Neural progenitor cell (in vitro differentiated cells): ENCODE results near the gene ELFN1.

Source experiments
- CTCF ChIP-seq: fragments of 200-600 bp; sonication (generic); IDR thresholded peaks from 2 replicates; pipeline ENCODE4 v1.5.1; 2017; ENCODE audit warnings: antibody characterized with exemption, mild to moderate bottlenecking
- EZH2 ChIP-seq: fragments of 200-600 bp; sonication (generic); IDR thresholded peaks from 2 replicates; pipeline ENCODE4 v1.6.1; 2017; ENCODE audit warnings: antibody characterized with exemption, mild to moderate bottlenecking, moderate library complexity
- EZH2phosphoT487 ChIP-seq: fragments of 200-600 bp; sonication (generic); IDR thresholded peaks from 2 replicates; pipeline ENCODE4 v1.6.1; 2017; ENCODE audit warnings: antibody characterized with exemption

- TF ChIP-seq EZH2 (no peak), CTCF (no peak), EZH2phosphoT487 (no peak)
Observed at GRCh38 chr7:1746491-1746975, 76.5 kb downstream of the ELFN1 start.
